Progenitor cell of endocrine pancreas (in vitro differentiated cells): Measurements from ENCODE around the gene IGSF9B. TPM values are rescaled to one million over a fixed set of nuclear protein-coding genes. Genes with fewer than 3 reads are reported as not detected.

Experiments
- DNase-seq: peaks from one replicate; pipeline ENCODE4 v3.0.0; 2021; ENCODE audit warnings: low spot score; ENCODE audit not compliant: unreplicated experiment
- H3K27ac Mint-ChIP-seq: 2 replicates; pipeline ENCODE4 v1.8.0; 2021; ENCODE audit warnings: mild to moderate bottlenecking, moderate library complexity, mixed read lengths
- H3K27me3 Mint-ChIP-seq: 2 replicates; pipeline ENCODE4 v1.8.0; 2021; ENCODE audit warnings: mixed read lengths
- H3K36me3 Mint-ChIP-seq: 2 replicates; pipeline ENCODE4 v1.8.0; 2022; ENCODE audit warnings: mixed read lengths; ENCODE audit not compliant: insufficient read depth
- H3K4me1 Mint-ChIP-seq: 2 replicates; pipeline ENCODE4 v1.8.0; 2021; ENCODE audit warnings: low read depth, mixed read lengths
- H3K4me3 Mint-ChIP-seq: 2 replicates; pipeline ENCODE4 v1.8.0; 2021; ENCODE audit warnings: low read depth, mild to moderate bottlenecking, moderate library complexity, mixed read lengths
- H3K9me3 Mint-ChIP-seq: 2 replicates; pipeline ENCODE4 v1.8.0; 2021; ENCODE audit warnings: low read depth, mixed read lengths
- CTCF ChIP-seq: fragments of 200-600 bp; sonication (generic); IDR thresholded peaks from one replicate; pipeline ENCODE4 v1.5.0; 2021; ENCODE audit warnings: antibody characterized with exemption, mild to moderate bottlenecking; ENCODE audit not compliant: unreplicated experiment
- total RNA-seq: library from RNA; stranded (reverse); gene quantifications from 2 replicates; pipeline ENCODE4 v1.2.1, GENCODE V29; 2021

The IGSF9B gene
- total RNA-seq, 1 donor from 2014 or later = 7.8 TPM

- Mint-ChIP-seq H3K9me3 (no peaks in the 10 kb centered on the region), H3K27me3 (peaks cover 85% of the 10 kb centered on the region), H3K36me3 (no peaks in the 10 kb centered on the region), H3K4me3 (no peak overlapping the region), H3K4me1 (no peaks in the 10 kb centered on the region), H3K27ac (no peak overlapping the region)
- TF ChIP-seq CTCF = no peak
- no peak for DNase-seq
Observed at GRCh38 chr11:133965031-133965601, 8.3 kb upstream of the IGSF9B start.

GRCh38 chr11:133964356-133964755, 7.6 kb upstream of the IGSF9B start:
- no peaks in the 10 kb centered on the region for H3K4me1 Mint-ChIP-seq
- H3K4me3 Mint-ChIP-seq = no peak overlapping the region
- H3K36me3 Mint-ChIP-seq = no peaks in the 10 kb centered on the region
- TF ChIP-seq CTCF = no peak
- H3K27ac Mint-ChIP-seq = no peak overlapping the region
- H3K9me3 Mint-ChIP-seq = no peaks in the 10 kb centered on the region
- H3K27me3 Mint-ChIP-seq = peaks cover 85% of the 10 kb centered on the region
- DNase-seq = no peak

- DNase-seq = no peak
- no peaks in the 10 kb centered on the region for H3K9me3 Mint-ChIP-seq
- no peak overlapping the region for H3K4me3 Mint-ChIP-seq
- no peaks in the 10 kb centered on the region for H3K36me3 Mint-ChIP-seq
- no peak overlapping the region for H3K27ac Mint-ChIP-seq
- peaks cover 7% of the 10 kb centered on the region for H3K4me1 Mint-ChIP-seq
- H3K27me3 Mint-ChIP-seq = peaks cover 78% of the 10 kb centered on the region
- no peak for TF ChIP-seq CTCF
Observed at GRCh38 chr11:133961890-133962289, 5.1 kb upstream of the IGSF9B start.

GRCh38 chr11:133957900-133958299, 1.1 kb upstream of the IGSF9B start:
- H3K27me3 Mint-ChIP-seq = peaks cover 74% of the 10 kb centered on the region
- no peaks in the 10 kb centered on the region for H3K36me3 Mint-ChIP-seq
- no peak overlapping the region for H3K27ac Mint-ChIP-seq
- DNase-seq = no peak
- TF ChIP-seq CTCF = no peak
- H3K4me3 Mint-ChIP-seq = peak overlapping the region; percentile 90
- H3K9me3 Mint-ChIP-seq = no peaks in the 10 kb centered on the region
- H3K4me1 Mint-ChIP-seq = peaks cover 14% of the 10 kb centered on the region

GRCh38 chr11:133955945-133956421, 785 bp downstream of the IGSF9B start:
- no peak for TF ChIP-seq CTCF
- Mint-ChIP-seq H3K4me1 (peaks cover 14% of the 10 kb centered on the region), H3K4me3 (peak overlapping the region; percentile 14), H3K9me3 (no peaks in the 10 kb centered on the region), H3K27ac (no peak overlapping the region), H3K36me3 (no peaks in the 10 kb centered on the region), H3K27me3 (peaks cover 76% of the 10 kb centered on the region)
- DNase-seq = no peak
